ENCODE measurements around the gene CAMTA2.

Gene CAMTA2

GRCh38 chr17:4967539-4968485 lies 19.7 kb downstream of the CAMTA2 start, which contains the start of gene SPAG7:
TSS of gene SPAG7 (minus strand) at chr17:4967817. CDS start at chr17:4967804, 13 bp downstream.
- DNase-seq (ENCODE audit: low read depth), result peak; percentile 83

- DNase-seq (ENCODE audit: low read depth), result peak; percentile 83
Observed at GRCh38 chr17:4966844-4967538, 20.5 kb downstream of the CAMTA2 start.

- no peak for DNase-seq (ENCODE audit: low read depth)
Observed at GRCh38 chr17:4965311-4965986, 22.0 kb downstream of the CAMTA2 start.

DNA sequence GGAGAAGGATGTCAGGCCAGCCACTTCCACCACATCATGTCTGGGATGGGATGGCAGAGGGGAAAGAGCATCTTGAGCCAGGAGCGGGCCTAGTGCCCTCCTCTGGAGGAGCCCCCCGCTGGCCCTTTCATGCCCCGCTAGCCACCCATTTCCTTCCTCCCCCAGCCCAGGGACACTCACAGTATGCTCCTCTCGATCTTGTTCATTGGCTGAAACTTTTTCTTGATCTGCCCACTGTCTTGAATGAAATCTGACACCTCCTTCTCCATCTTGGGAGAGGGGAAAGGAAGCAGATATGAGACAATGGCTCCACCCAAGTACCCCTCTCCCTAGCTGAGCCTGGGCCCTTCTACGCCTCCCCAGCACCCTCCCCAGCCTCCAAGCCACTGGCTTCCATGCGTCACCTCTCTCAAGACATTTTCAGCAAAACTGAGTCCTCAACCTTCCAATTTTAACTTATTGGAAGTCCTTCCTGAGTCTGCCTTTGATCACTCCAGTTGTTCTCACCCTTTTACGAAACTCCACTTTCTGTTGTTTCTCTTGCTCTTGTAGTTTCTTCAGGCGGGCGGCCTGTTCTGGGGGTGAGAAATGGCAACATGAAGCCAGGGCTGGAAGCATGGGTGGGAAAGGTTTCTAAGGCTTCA lies 27.1 kb downstream of the CAMTA2 start:
- no peak for DNase-seq (ENCODE audit: low read depth)

GRCh38 chr17:4959261-4959965 lies 28.1 kb downstream of the CAMTA2 start:
- no peak for DNase-seq (ENCODE audit: low read depth)

GRCh38 chr17:4958102-4958501 lies 29.4 kb downstream of the CAMTA2 start:
- no peak for DNase-seq (ENCODE audit: low read depth)

DNA sequence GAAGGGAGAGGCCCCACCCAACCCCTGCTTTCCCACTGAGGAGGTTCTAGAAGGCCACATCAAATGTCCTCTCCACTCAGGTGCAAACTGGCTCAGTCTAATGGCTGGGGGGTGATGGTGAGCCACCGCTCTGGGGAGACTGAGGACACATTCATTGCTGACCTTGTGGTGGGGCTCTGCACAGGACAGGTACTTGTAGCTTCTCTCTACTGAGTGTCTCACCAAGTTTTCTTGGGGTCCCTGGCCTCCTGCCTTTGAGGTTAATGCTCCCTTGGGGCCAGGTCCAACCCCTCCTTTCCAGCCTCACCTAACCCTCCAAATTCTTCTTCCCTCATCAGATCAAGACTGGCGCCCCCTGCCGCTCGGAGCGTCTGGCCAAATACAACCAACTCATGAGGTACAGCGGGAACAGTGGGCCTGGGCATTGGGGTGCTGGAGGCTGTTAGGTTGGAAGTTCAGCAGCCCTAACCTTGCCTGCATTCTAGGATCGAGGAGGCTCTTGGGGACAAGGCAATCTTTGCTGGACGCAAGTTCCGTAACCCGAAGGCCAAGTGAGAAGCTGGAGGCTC lies 30.9 kb downstream of the CAMTA2 start:
- no peak for DNase-seq (ENCODE audit: low read depth)

GRCh38 chr17:4955091-4955490 lies 32.4 kb downstream of the CAMTA2 start:
- no peak for DNase-seq (ENCODE audit: low read depth)

GRCh38 chr17:4953451-4953961 lies 34.0 kb downstream of the CAMTA2 start:
- no peak for DNase-seq (ENCODE audit: low read depth)

GRCh38 chr17:4951486-4951885 lies 36.0 kb downstream of the CAMTA2 start:
- no peak for DNase-seq (ENCODE audit: low read depth)

DNA sequence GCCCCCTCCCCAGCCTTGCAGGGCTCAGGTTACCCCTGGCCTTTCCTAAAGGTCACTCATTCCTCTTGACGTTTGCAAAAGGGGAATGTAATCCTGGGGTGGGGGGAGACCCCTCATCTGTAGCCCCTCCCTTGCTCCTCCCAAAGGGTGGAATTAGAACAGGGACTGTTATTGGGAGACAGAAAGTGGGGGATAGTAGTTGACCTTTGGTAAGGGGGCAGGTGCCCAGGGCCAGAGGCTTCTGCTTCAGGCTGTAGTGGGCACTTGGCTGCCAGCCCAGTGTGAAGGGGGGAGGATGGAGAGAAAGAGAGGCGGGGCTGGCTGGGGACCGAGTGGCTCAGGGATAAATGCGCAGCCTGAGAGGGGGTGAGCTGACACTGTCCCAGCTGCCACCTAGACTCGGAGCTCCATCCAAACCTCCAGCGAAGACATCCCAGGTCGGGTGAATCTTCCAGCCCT lies 36.7 kb downstream of the CAMTA2 start, which contains the start of gene ENO3:
Gene ENO3 (plus strand): TSS at position 374 of the 459 bp plus-strand sequence. CDS start 711 bp downstream, outside the sequence.
- DNase-seq (ENCODE audit: low read depth), result no peak

DNA sequence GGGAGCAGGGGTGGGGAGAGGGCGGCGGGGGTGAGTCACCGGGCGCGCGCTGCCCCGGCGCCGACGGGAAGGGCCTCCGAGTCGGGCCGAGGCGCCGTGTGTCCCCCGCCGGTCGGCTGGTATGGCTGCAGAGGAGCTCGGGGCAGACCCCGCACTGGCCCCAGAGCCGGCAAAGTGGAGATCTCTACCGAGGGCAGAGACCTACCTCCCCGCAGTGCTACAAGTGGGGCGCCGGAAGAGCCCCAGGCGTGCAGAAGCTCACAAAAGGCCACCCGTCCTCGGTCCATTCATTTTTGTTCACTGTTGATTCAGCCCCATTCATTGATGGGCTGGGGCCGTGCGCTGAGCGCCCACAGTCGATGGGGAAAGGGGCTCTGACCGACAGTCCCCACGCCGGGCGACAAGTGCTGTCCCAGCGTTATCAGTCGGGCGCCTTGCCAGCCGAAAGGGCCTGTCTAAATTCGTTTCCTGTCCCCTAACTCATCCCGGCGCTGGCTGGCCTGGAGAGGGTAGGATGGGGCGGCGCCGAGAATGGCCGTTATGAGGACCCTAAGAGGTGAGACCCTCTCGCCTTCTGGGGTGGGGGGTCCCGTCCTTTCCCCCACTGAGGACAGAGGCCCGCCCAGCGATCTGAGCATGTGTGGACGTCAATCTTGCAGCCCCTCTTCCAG lies 37.3 kb downstream of the CAMTA2 start:
- DNase-seq (ENCODE audit: low read depth), result no peak

GRCh38 chr17:4949321-4950074 lies 38.0 kb downstream of the CAMTA2 start:
- DNase-seq (ENCODE audit: low read depth), result no peak

- no peak for DNase-seq (ENCODE audit: low read depth)
Observed at GRCh38 chr17:4948931-4949320, 38.5 kb downstream of the CAMTA2 start.

- no peak for DNase-seq (ENCODE audit: low read depth)
Observed at GRCh38 chr17:4948166-4948930, 39.1 kb downstream of the CAMTA2 start, which contains the start of gene PFN1. TSS of gene PFN1 (minus strand) at chr17:4948530. CDS start at chr17:4948394, 136 bp downstream.

GRCh38 chr17:4947411-4948165 lies 39.9 kb downstream of the CAMTA2 start:
- DNase-seq (ENCODE audit: low read depth), result no peak

DNA sequence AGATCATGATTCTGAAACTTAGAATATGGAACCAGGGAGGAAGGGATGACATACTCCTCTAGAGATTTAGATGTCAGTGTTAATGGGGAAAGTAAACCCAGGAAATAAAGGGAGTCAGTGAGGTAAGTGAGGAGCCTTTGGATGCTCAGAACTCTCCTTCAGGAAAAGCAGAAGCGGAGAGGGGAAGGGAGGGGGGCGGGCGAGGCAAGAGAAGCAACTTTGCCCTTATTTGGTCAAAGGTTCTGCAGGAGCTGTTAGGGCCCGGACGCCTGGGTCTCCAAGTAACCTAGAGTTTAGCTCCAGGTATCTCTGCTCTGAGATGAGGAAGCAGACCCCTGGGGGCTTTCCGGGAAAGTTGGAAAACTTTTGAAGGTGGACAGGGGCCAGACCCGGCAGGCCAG lies 40.5 kb downstream of the CAMTA2 start:
- DNase-seq (ENCODE audit: low read depth), result no peak

Data from CMK (cell line).